ENCODE results near the gene AKR1C2.
"Not testable (repeated sequence)": the region's sequence is repeated elsewhere in the genome, so short reads cannot be mapped to it uniquely, and the experiment has no call there.

DNA sequence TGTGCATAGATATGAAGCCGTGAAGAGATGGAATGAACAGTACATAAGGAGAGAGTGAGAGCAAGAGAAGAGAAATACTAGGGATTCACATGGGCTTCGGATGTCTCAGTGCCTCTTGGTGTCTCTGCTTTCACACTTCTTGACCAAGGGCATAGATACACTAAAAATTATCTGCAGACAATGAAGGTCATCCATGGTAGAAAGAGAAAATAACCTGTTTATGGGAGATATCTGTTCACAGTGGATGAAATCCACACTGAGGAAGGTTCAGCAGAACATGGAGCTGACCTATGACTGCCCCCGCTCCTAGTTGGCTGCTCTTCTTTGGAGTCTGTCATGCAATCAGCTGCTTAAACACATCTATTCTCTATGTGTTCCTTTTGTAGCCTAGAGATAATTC is 34.4 kb downstream of the AKR1C2 start:
- TF ChIP-seq CTCF (IDR thresholded peaks at IDR 0.05), result not testable (repeated sequence)
- TF ChIP-seq, protein P1, sequence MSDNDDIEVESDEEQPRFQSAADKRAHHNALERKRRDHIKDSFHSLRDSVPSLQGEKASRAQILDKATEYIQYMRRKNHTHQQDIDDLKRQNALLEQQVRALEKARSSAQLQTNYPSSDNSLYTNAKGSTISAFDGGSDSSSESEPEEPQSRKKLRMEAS (IDR thresholded peaks at IDR 0.05), result not testable (repeated sequence)
- TF ChIP-seq RARB (CRISPR knock-in tag; IDR thresholded peaks at IDR 0.05), result 0 out of 2 replicates have a peak, but pooled peaks have one; percentile 21

Data from A549 (cell line).